HepG2 (cell line): ENCODE data around the gene SLC17A9. TPM values are rescaled to one million over a fixed set of nuclear protein-coding genes. Genes with fewer than 3 reads are reported as not detected.

Experiments
- DMTF1 ChIP-seq: sonication (generic); formaldehyde crosslinking; IDR thresholded peaks from 2 replicates; pipeline ENCODE4 v1.4.0; 2020; ENCODE audit warnings: mild to moderate bottlenecking, missing genetic modification reagents
- EZH2 ChIP-seq: conservative IDR thresholded peaks from 2 replicates; pipeline ENCODE4 v1.6.1; 2012; ENCODE audit warnings: mild to moderate bottlenecking, low read depth, low read length, moderate library complexity
- REST ChIP-seq, 2 experiments: IDR thresholded peaks; 2 replicates each; pipeline ENCODE4 v1.6.1; 2011 to 2012; ENCODE audit warnings: low read length in 2 of 2, borderline replicate concordance in 1 of 2, low read depth in 1 of 2, mild to moderate bottlenecking in 1 of 2, moderate library complexity in 1 of 2
- ZNF350 ChIP-seq: sonication (generic); formaldehyde crosslinking; IDR thresholded peaks from 2 replicates; pipeline ENCODE4 v1.4.0; 2020; ENCODE audit warnings: mild to moderate bottlenecking, low read depth, missing genetic modification reagents, borderline replicate concordance
- polyA plus RNA-seq, 8 experiments: library from polyadenylated mRNA; depleted of rRNA in 3 of 8; stranded (reverse) in 7 of 8; unstranded in 1 of 8; fragments of >200 nt; fragmentation: Illumina TruSeq in 4 of 8; extraction: Trizol in 4 of 8; gene quantifications; 2 replicates each; pipeline versions ENCODE4 v1.2.1 to v1.2.3, GENCODE V29; 2011 to 2016; ENCODE audit warnings: low read depth in 4 of 8, missing spikeins in 1 of 8, mixed read lengths in 1 of 8; ENCODE audit not compliant: insufficient read depth in 1 of 8
- total RNA-seq, 5 experiments: library from RNA; depleted of rRNA; stranded (reverse); fragments of >200 nt; fragmentation: Illumina TruSeq; extraction: Trizol; gene quantifications; 2 replicates each; pipeline ENCODE4 v1.2.3, GENCODE V29; 2016; ENCODE audit warnings: low read depth in 1 of 5
- TF ChIP-seq, protein P1 (sequence below): sonication (generic); formaldehyde crosslinking; IDR thresholded peaks from 2 replicates; pipeline ENCODE4 v1.4.0; 2020; ENCODE audit warnings: missing genetic modification reagents

The SLC17A9 gene
- total and polyA plus RNA-seq, 2 of the 13 experiments (the other 11 are each of a cell fraction or from before 2014, with no cell fraction given): 110 to 191 TPM

- TF ChIP-seq, protein P1, sequence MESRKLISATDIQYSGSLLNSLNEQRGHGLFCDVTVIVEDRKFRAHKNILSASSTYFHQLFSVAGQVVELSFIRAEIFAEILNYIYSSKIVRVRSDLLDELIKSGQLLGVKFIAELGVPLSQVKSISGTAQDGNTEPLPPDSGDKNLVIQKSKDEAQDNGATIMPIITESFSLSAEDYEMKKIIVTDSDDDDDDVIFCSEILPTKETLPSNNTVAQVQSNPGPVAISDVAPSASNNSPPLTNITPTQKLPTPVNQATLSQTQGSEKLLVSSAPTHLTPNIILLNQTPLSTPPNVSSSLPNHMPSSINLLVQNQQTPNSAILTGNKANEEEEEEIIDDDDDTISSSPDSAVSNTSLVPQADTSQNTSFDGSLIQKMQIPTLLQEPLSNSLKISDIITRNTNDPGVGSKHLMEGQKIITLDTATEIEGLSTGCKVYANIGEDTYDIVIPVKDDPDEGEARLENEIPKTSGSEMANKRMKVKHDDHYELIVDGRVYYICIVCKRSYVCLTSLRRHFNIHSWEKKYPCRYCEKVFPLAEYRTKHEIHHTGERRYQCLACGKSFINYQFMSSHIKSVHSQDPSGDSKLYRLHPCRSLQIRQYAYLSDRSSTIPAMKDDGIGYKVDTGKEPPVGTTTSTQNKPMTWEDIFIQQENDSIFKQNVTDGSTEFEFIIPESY (CRISPR knock-in tag): peak; percentile 73
- TF ChIP-seq REST (IDR thresholded peaks at IDR 0.05; ENCODE audit: borderline replicate concordance in 1 of 2, low read depth in 1 of 2, low read length in 2 of 2): peak in 1 of 2 experiments; percentile 66; a peak in 1 of 4 replicates
- TF ChIP-seq ZNF350 (CRISPR knock-in tag): peak; percentile 96
- 0 out of 2 replicates have a peak, but pooled peaks have one; percentile 63 for TF ChIP-seq DMTF1 (CRISPR knock-in tag)
- no peak for TF ChIP-seq EZH2
- TF ChIP-seq, all 625 proteins: peak for 483
Observed at GRCh38 chr20:62937268-62938104, 15.0 kb upstream of the SLC17A9 start (continued).
